Colonic mucosa (tissue), 4 donors: ENCODE results near the gene ZNF248. TPM values are rescaled to one million over a fixed set of nuclear protein-coding genes. Genes with fewer than 3 reads are reported as not detected.

Experiments
- DNase-seq: peaks from one replicate; pipeline ENCODE4 v3.0.0-alpha.2; 2020
- H3K27ac ChIP-seq: fragments of 200-600 bp; one replicate; pipeline ENCODE4 v1.8.0; 2021
- H3K27me3 ChIP-seq: fragments of 200-600 bp; one replicate; pipeline ENCODE4 v1.8.0; 2021
- H3K36me3 ChIP-seq: fragments of 200-600 bp; one replicate; pipeline ENCODE4 v1.8.0; 2021
- H3K4me1 ChIP-seq: fragments of 200-600 bp; one replicate; pipeline ENCODE4 v1.8.0; 2021; ENCODE audit warnings: mild to moderate bottlenecking
- H3K4me3 ChIP-seq: fragments of 200-600 bp; one replicate; pipeline ENCODE4 v1.8.0; 2021
- H3K9ac ChIP-seq, 2 donors: one replicate each; pipeline ENCODE4 v1.7.0; 2013; ENCODE audit warnings: control low read depth in 2 of 2, low read depth in 2 of 2, low read length in 2 of 2
- H3K9me3 ChIP-seq: fragments of 200-600 bp; one replicate; pipeline ENCODE4 v1.8.0; 2021
- CTCF ChIP-seq: fragments of 200-600 bp; IDR thresholded peaks from one replicate; pipeline ENCODE4 v1.8.0; 2022; ENCODE audit warnings: antibody characterized with exemption, mild to moderate bottlenecking
- intact Hi-C: fragments of 100-400 bp; cut with DNase I; formaldehyde crosslinking; loops from one replicate; pipeline ENCODE4 v1.14.1; 2022
- total RNA-seq, 2 donors: library from RNA; stranded (reverse); fragmentation: NEBNext Ultra II Directional in 1 of 2; extraction: Animal tissue kit (Norgen Biotek cat#: 25700) in 1 of 2; gene quantifications; one replicate each; pipeline ENCODE4 v1.2.1, GENCODE V29; 2021
- donor health status: healthy.
- donor health status: DM: no; HTN: no; CAD: no.
- donor health status: DM: no; HTN: no; CAD: no.

The ZNF248 gene
- 1 to 10 TPM; 7.5 to 8.2 TPM for total RNA-seq

DNA sequence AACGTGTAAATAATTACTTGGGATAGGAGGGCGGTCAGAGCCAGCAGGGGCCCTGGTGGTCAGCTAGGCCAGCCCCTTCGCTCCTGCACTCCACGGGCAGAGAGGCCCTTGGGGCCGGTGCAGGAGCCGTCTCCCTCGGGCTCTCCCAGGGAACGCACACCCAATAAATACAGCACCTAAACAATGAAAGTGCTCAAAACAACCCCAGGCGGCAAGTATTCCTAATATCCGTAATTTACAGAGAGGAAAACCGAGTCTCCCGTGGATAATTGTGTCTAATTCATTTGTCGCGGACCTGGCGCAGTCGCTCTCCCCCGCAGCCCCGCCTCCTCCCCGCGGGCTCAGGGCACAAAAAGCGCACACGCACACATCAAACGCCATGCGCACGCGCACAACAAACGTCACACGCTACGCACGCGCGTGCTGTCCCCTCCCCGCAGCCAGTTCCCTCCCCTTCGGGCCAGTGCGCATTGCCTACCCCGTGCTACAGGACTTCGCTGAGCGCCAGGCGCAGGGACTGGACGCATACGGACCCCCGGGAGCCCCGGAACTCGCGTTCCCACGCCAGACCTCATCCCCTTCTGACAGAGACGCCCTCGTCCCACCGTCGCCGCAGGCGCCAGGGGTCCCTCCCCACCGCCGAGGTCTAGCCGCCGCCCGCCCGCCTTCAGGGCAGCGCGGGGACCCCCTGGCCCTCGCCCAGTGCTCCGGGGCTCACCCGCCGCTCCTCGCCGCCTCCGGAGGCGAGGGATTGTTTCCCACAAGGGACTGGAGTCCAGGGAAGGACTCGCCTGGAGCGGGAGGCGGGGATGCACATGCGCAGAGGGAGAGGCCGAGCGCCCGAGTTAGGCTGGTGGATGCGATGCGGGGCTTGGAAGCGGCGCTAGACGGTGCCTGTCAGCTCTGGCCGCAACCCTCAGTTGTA is at the start of gene ZNF248:
TSS of gene ZNF248 (minus strand) at position 324 of the 925 bp plus-strand sequence. CDS start 1,300 bp downstream, outside the sequence.
- intact Hi-C loops: loop anchor here (5.0 to 10.0 kb wide), 2 partner anchors 120 to 237 kb away; partner anchors contain the start of genes ZNF25 and ZNF37A
- H3K27me3 ChIP-seq: no peaks in the 10 kb centered on the region
- no peaks in the 10 kb centered on the region for H3K36me3 ChIP-seq
- peak within 1 kb of the TSS; percentile 94 for H3K4me3 ChIP-seq
- H3K4me1 ChIP-seq: peaks cover 5% of the 10 kb centered on the region
- TF ChIP-seq CTCF: no peak
- DNase-seq: peak; percentile 96
- peak within 1 kb of the TSS; percentile 91 to 98 for H3K9ac ChIP-seq
- H3K27ac ChIP-seq: peak within 1 kb of the TSS; percentile 100
- H3K9me3 ChIP-seq: no peaks in the 10 kb centered on the region

DNA sequence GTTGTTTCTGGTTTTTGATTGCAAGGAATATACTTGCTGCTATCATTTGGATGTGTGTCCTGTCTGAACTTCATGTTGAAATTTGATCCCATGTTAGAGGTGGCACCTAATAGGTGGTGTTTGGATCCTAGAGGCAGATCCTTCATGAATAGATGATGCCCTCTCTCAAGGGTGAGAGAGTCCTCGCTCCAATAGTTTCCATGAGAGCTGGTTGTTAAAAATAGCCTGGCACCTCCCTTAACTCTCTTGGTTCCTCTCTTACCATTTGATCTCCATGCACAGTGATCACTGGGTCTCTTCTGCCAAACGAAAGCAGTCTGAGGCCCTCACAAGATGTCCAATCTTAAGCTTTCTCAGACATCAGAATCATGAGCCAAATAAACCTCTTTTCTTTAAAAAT is 49.0 kb upstream of the ZNF248 start:
- DNase-seq: no peak
- Histone ChIP-seq H3K27ac (no peak overlapping the region), H3K9ac (no peak overlapping the region), H3K9me3 (no peaks in the 10 kb centered on the region), H3K27me3 (no peaks in the 10 kb centered on the region), H3K4me1 (no peaks in the 10 kb centered on the region), H3K36me3 (no peaks in the 10 kb centered on the region), H3K4me3 (no peak overlapping the region)
- intact Hi-C loops: no loop called here
- no peak for TF ChIP-seq CTCF

DNA sequence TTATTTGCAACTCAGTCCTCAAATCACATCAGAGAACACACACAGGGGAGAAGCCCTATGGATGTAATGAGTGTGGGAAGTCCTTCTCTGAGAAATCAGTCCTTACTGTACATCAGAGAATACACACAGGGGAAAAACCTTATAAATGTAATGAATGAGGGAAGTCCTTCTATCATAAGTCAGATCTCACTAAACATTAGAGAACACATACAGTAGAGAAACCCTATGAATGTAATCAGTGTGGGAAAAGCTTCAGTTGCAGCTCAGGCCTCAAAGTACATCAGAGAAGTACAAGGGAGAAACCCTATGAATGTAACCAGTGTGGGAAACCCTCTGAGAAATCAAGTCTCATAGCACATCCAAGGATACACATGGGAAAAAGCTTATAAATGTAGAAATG is 39.0 kb upstream of the ZNF248 start:
- Histone ChIP-seq H3K4me3 (no peak overlapping the region), H3K9ac (no peak overlapping the region), H3K27ac (no peak overlapping the region), H3K27me3 (no peaks in the 10 kb centered on the region), H3K4me1 (no peaks in the 10 kb centered on the region), H3K9me3 (no peaks in the 10 kb centered on the region), H3K36me3 (no peaks in the 10 kb centered on the region)
- intact Hi-C loops: no loop called here
- no peak for DNase-seq
- no peak for TF ChIP-seq CTCF

- Histone ChIP-seq H3K9me3 (no peaks in the 10 kb centered on the region), H3K27ac (no peak overlapping the region), H3K27me3 (no peaks in the 10 kb centered on the region), H3K36me3 (no peaks in the 10 kb centered on the region), H3K4me3 (no peak overlapping the region), H3K9ac (no peak overlapping the region), H3K4me1 (no peaks in the 10 kb centered on the region)
- intact Hi-C loops: no loop called here
- no peak for TF ChIP-seq CTCF
- no peak for DNase-seq
Observed at GRCh38 chr10:37895674-37896073, 38.3 kb upstream of the ZNF248 start.

- DNase-seq: no peak
- Histone ChIP-seq H3K4me1 (no peaks in the 10 kb centered on the region), H3K4me3 (no peak overlapping the region), H3K9ac (no peak overlapping the region), H3K36me3 (no peaks in the 10 kb centered on the region), H3K27ac (no peak overlapping the region), H3K9me3 (no peaks in the 10 kb centered on the region), H3K27me3 (no peaks in the 10 kb centered on the region)
- TF ChIP-seq CTCF: no peak
- intact Hi-C loops: no loop called here
Observed at GRCh38 chr10:37885850-37886249, 28.4 kb upstream of the ZNF248 start.
